ENCODE results near the gene JMJD1C.

DNA sequence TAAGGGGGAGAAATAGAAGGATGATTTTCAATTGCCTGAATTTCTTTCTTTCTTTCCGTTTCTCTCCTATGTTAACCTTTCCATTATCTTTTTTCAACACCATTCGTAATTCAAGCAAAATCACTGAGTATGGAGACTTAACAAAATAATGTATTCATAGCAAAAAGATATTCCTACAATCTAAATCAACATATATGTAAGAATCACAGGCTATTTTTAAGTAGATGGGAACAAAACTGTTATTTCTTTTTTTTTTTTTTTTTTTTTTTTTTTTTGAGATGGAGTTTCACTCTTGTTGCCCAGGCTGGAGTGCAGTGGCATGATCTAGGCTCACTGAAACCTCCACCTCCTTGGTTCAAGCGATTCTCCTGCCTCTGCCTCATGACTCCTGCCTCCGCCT is 27.2 kb upstream of the JMJD1C start:
- TF ChIP-seq GATA3 (IDR thresholded peaks at IDR 0.05; ENCODE audit: low read depth, low read length) = no peak
- no peak for TF ChIP-seq GATA2 (IDR thresholded peaks at IDR 0.05; ENCODE audit: low read depth, low read length)

Data from SH-SY5Y (cell line).